Upper lobe of right lung (tissue), 1 donor: ENCODE data around the gene CHST11. TPM values are rescaled to one million over a fixed set of nuclear protein-coding genes. Genes with fewer than 3 reads are reported as not detected.

Experiments used
- ATAC-seq: fragments of 200-7000 bp; cut with Tn5 transposase; one replicate; pipeline ENCODE4 v1.9.1; 2020; ENCODE audit warnings: mild to moderate bottlenecking, moderate library complexity
- DNase-seq: peaks from one replicate; pipeline ENCODE4 v3.0.0-alpha.2; 2020
- H3K27ac ChIP-seq: fragments of 200-600 bp; one replicate; pipeline ENCODE4 v1.8.0; 2022
- H3K27me3 ChIP-seq: fragments of 200-600 bp; one replicate; pipeline ENCODE4 v1.8.0; 2022; ENCODE audit warnings: mild to moderate bottlenecking
- H3K36me3 ChIP-seq: fragments of 200-600 bp; one replicate; pipeline ENCODE4 v1.8.0; 2022
- H3K4me1 ChIP-seq: fragments of 200-600 bp; one replicate; pipeline ENCODE4 v1.8.0; 2022
- H3K4me3 ChIP-seq: fragments of 200-600 bp; one replicate; pipeline ENCODE4 v1.8.0; 2022; ENCODE audit warnings: mild to moderate bottlenecking
- H3K9me3 ChIP-seq: fragments of 200-600 bp; one replicate; pipeline ENCODE4 v1.8.0; 2022
- CTCF ChIP-seq: fragments of 200-600 bp; IDR thresholded peaks from one replicate; pipeline ENCODE4 v1.8.0; 2022; ENCODE audit warnings: antibody characterized with exemption
- intact Hi-C: fragments of 100-400 bp; cut with DNase I; formaldehyde crosslinking; loops from one replicate; pipeline ENCODE4 v1.11.0; 2022
- total RNA-seq: library from RNA; stranded (reverse); fragmentation: NEBNext Ultra II Directional; extraction: Animal tissue kit (Norgen Biotek cat#: 25700); gene quantifications from one replicate; pipeline ENCODE4 v1.2.1, GENCODE V29; 2021
- donor health status: DM: no; HTN: yes; CAD: no; lungs with severe emphysema.

Gene CHST11
- total RNA-seq, 1 donor from 2014 or later: 56.6 TPM

GRCh38 chr12:104729610-104730446 lies 273.1 kb downstream of the CHST11 start:
- intact Hi-C loops: no loop called here
- ATAC-seq (no peak), DNase-seq (no peak)
- no peaks in the 10 kb centered on the region for H3K36me3 ChIP-seq
- no peaks in the 10 kb centered on the region for H3K9me3 ChIP-seq
- H3K27me3 ChIP-seq: no peaks in the 10 kb centered on the region
- H3K4me3 ChIP-seq: no peak overlapping the region
- no peak for TF ChIP-seq CTCF
- no peak overlapping the region for H3K27ac ChIP-seq
- peaks cover 17% of the 10 kb centered on the region for H3K4me1 ChIP-seq

GRCh38 chr12:104730763-104731162 lies 274.0 kb downstream of the CHST11 start:
- Histone ChIP-seq H3K36me3 (no peaks in the 10 kb centered on the region), H3K27ac (no peak overlapping the region), H3K4me1 (peaks cover 21% of the 10 kb centered on the region), H3K4me3 (no peak overlapping the region), H3K9me3 (no peaks in the 10 kb centered on the region), H3K27me3 (no peaks in the 10 kb centered on the region)
- no peak for DNase-seq
- no peak for ATAC-seq
- intact Hi-C loops: no loop called here
- TF ChIP-seq CTCF: no peak

GRCh38 chr12:104733717-104734175 lies 277.0 kb downstream of the CHST11 start:
- H3K4me1 ChIP-seq: peaks cover 23% of the 10 kb centered on the region
- ATAC-seq (peak; percentile 34), DNase-seq (peak; percentile 67)
- H3K9me3 ChIP-seq: no peaks in the 10 kb centered on the region
- H3K36me3 ChIP-seq: no peaks in the 10 kb centered on the region
- intact Hi-C loops: no loop called here
- no peak overlapping the region for H3K4me3 ChIP-seq
- peak; percentile 16 for TF ChIP-seq CTCF
- H3K27ac ChIP-seq: no peak overlapping the region
- H3K27me3 ChIP-seq: no peaks in the 10 kb centered on the region

GRCh38 chr12:104734541-104735095 lies 277.9 kb downstream of the CHST11 start:
- TF ChIP-seq CTCF: no peak
- ATAC-seq (no peak), DNase-seq (no peak)
- intact Hi-C loops: no loop called here
- H3K36me3 ChIP-seq: no peaks in the 10 kb centered on the region
- peaks cover 25% of the 10 kb centered on the region for H3K4me1 ChIP-seq
- H3K9me3 ChIP-seq: no peaks in the 10 kb centered on the region
- H3K27me3 ChIP-seq: no peaks in the 10 kb centered on the region
- no peak overlapping the region for H3K27ac ChIP-seq
- no peak overlapping the region for H3K4me3 ChIP-seq

GRCh38 chr12:104735801-104736200 lies 279.1 kb downstream of the CHST11 start:
- ATAC-seq (no peak), DNase-seq (no peak)
- H3K36me3 ChIP-seq: no peaks in the 10 kb centered on the region
- no peaks in the 10 kb centered on the region for H3K27me3 ChIP-seq
- intact Hi-C loops: no loop called here
- H3K4me3 ChIP-seq: no peak overlapping the region
- H3K4me1 ChIP-seq: peaks cover 32% of the 10 kb centered on the region
- H3K27ac ChIP-seq: no peak overlapping the region
- TF ChIP-seq CTCF: no peak
- H3K9me3 ChIP-seq: no peaks in the 10 kb centered on the region
